KMS-11 (cell line): ENCODE measurements around the gene ZBTB7B.
"Not testable (repeated sequence)": the region's sequence is repeated elsewhere in the genome, so short reads cannot be mapped to it uniquely, and the experiment has no call there.

Experiments
- H2AFZ ChIP-seq: fragments of 200-600 bp; sonication (generic); 2 replicates; pipeline ENCODE4 v1.6.1; 2016; ENCODE audit warnings: antibody characterized with exemption, mixed run types, low read depth
- H3K27ac ChIP-seq: fragments of 200-600 bp; sonication (generic); 2 replicates; pipeline ENCODE4 v1.6.1; 2016; ENCODE audit warnings: mild to moderate bottlenecking, mixed run types
- H3K27me3 ChIP-seq: fragments of 200-600 bp; sonication (generic); 2 replicates; pipeline ENCODE4 v1.6.1; 2017; ENCODE audit warnings: mild to moderate bottlenecking, low read depth, mixed run types, moderate library complexity; ENCODE audit not compliant: insufficient read depth
- H3K36me3 ChIP-seq: fragments of 200-600 bp; sonication (generic); 2 replicates; pipeline ENCODE4 v1.6.1; 2017; ENCODE audit warnings: mild to moderate bottlenecking, mixed run types; ENCODE audit not compliant: insufficient read depth
- H3K4me1 ChIP-seq: fragments of 200-600 bp; sonication (generic); 2 replicates; pipeline ENCODE4 v1.6.1; 2016; ENCODE audit warnings: mild to moderate bottlenecking, low read depth, mixed run types; ENCODE audit not compliant: poor library complexity, severe bottlenecking
- H3K4me2 ChIP-seq: fragments of 200-600 bp; sonication (generic); 2 replicates; pipeline ENCODE4 v1.7.0; 2016; ENCODE audit warnings: mild to moderate bottlenecking, mixed run types
- H3K4me3 ChIP-seq: fragments of 200-600 bp; sonication (generic); IDR thresholded peaks from 2 replicates; pipeline ENCODE4 v1.6.1; 2017; ENCODE audit warnings: low read depth, low read length, mixed read lengths; ENCODE audit not compliant: insufficient read depth
- H3K79me2 ChIP-seq: fragments of 200-600 bp; sonication (generic); 2 replicates; pipeline ENCODE4 v1.6.1; 2016; ENCODE audit warnings: low read depth, mixed run types; ENCODE audit not compliant: insufficient read depth
- H3K9ac ChIP-seq: fragments of 200-600 bp; sonication (generic); 2 replicates; pipeline ENCODE4 v1.6.1; 2016; ENCODE audit warnings: mild to moderate bottlenecking, mixed run types
- H4K20me1 ChIP-seq: fragments of 200-600 bp; sonication (generic); 2 replicates; pipeline ENCODE4 v1.6.1; 2016; ENCODE audit warnings: mild to moderate bottlenecking, mixed run types; ENCODE audit not compliant: insufficient read depth
- CTCF ChIP-seq: fragments of 200-600 bp; sonication (generic); conservative IDR thresholded peaks from 2 replicates; pipeline ENCODE4 v1.6.1; 2017; ENCODE audit warnings: low read depth, mild to moderate bottlenecking, antibody characterized with exemption, low read length, moderate library complexity, mixed read lengths

The ZBTB7B gene

GRCh38 chr1:154993572-154994268, 8.9 kb upstream of the ZBTB7B start, which contains the start of gene LENEP:
TSS of gene LENEP (plus strand) at chr1:154993586. CDS start at chr1:154993608, 22 bp downstream.
- peaks cover 6% of the 10 kb centered on the region; the same call in 1 of the 2 replicates for H3K36me3 ChIP-seq
- no peak for TF ChIP-seq CTCF
- 0 out of 2 replicates have a peak, but pooled peaks cover 2% of the 10 kb centered on the region for H3K79me2 ChIP-seq
- no peak within 1 kb of the TSS for H3K4me2 ChIP-seq
- peaks cover 57% of the 10 kb centered on the region for H3K4me1 ChIP-seq
- no peaks in the 10 kb centered on the region for H3K27me3 ChIP-seq
- no peak within 1 kb of the TSS for H3K4me3 ChIP-seq
- H3K27ac ChIP-seq: peak within 1 kb of the TSS; percentile 4; the same call in 1 of the 2 replicates
- no peaks in the 10 kb centered on the region for H4K20me1 ChIP-seq
- H2AFZ ChIP-seq: no peak within 1 kb of the TSS
- no peak within 1 kb of the TSS for H3K9ac ChIP-seq

- Histone ChIP-seq H3K36me3 (peaks cover 6% of the 10 kb centered on the region; the same call in 1 of the 2 replicates), H3K27me3 (no peaks in the 10 kb centered on the region), H3K79me2 (no peaks in the 10 kb centered on the region), H3K4me2 (no peak overlapping the region), H3K9ac (no peak overlapping the region), H3K27ac (peak overlapping the region; percentile 4; the same call in 1 of the 2 replicates), H3K4me3 (no peak overlapping the region), H4K20me1 (no peaks in the 10 kb centered on the region), H3K4me1 (peaks cover 61% of the 10 kb centered on the region), H2AFZ (no peak overlapping the region)
- TF ChIP-seq CTCF: no peak
Measured at GRCh38 chr1:154994269-154994587, 8.4 kb upstream of the ZBTB7B start.

- no peak for TF ChIP-seq CTCF
- Histone ChIP-seq H3K36me3 (peaks cover 4% of the 10 kb centered on the region; the same call in 1 of the 2 replicates), H3K9ac (no peak overlapping the region), H3K27ac (peak overlapping the region; percentile 4; the same call in 1 of the 2 replicates), H3K4me2 (no peak overlapping the region), H2AFZ (no peak overlapping the region), H3K27me3 (no peaks in the 10 kb centered on the region), H3K4me3 (no peak overlapping the region), H4K20me1 (no peaks in the 10 kb centered on the region), H3K79me2 (no peaks in the 10 kb centered on the region), H3K4me1 (peaks cover 62% of the 10 kb centered on the region)
Measured at GRCh38 chr1:154994591-154994990, 8.0 kb upstream of the ZBTB7B start.

- H3K4me1 ChIP-seq: peaks cover 69% of the 10 kb centered on the region
- H3K9ac ChIP-seq, H3K27ac ChIP-seq, H4K20me1 ChIP-seq, H3K79me2 ChIP-seq, H3K27me3 ChIP-seq, H3K4me2 ChIP-seq, H2AFZ ChIP-seq, H3K36me3 ChIP-seq, H3K4me3 ChIP-seq: not testable (repeated sequence)
Measured at GRCh38 chr1:154995301-154995983, 7.2 kb upstream of the ZBTB7B start.
